UCSD-AML1 (cell line): ENCODE results near the gene PRMT3.
"Not testable (repeated sequence)": the region's sequence is repeated elsewhere in the genome, so short reads cannot be mapped to it uniquely, and the experiment has no call there.

Experiments used
- DNase-seq: peaks from one replicate; lab custom pipeline; 2025; ENCODE audit not compliant: unreplicated experiment; lab: John Stamatoyannopoulos, UW

The PRMT3 gene

DNA sequence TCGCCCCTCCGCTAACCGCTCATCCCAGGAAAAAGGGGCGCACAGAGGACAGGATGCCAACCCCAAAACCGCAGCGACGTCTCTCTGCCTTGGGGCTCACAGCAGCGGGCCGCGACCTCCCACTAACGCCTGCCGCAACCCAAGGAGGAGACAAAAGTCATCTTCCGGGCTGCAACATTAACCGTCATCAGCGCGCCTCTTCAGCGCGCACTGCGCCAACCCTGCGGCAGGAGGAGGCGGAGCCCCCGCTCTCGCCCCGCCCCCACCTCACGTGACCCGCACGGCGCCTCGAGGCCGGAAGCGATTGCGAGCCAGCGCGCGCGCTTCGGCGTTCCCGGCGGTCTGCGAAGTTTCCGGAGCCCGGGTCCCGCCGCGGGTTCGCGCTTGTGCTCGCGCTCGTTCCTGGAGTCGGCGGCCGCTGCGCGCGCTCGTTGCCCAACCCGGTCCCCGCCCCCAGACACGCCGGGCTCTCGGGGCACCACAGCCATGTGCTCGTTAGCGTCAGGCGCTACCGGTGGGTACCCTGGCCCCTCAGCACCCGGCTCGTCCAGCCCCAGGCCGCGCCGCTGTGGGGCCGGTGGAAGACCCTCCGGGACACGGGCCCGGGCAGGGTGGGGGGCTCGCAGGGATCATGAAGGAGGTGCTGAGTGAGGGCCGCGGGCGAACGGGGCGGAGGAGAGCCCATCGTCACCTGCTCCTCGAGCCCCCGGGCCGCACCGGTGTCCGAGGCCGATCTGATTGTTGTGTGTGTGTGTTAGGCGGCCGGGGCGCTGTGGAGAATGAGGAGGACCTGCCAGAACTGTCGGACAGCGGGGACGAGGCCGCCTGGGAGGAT is at the start of gene PRMT3:
Gene PRMT3 (plus strand): TSS at position 456 of the 835 bp plus-strand sequence. CDS start 31 bp downstream, at position 487.
- peak; percentile 98 for DNase-seq

DNA sequence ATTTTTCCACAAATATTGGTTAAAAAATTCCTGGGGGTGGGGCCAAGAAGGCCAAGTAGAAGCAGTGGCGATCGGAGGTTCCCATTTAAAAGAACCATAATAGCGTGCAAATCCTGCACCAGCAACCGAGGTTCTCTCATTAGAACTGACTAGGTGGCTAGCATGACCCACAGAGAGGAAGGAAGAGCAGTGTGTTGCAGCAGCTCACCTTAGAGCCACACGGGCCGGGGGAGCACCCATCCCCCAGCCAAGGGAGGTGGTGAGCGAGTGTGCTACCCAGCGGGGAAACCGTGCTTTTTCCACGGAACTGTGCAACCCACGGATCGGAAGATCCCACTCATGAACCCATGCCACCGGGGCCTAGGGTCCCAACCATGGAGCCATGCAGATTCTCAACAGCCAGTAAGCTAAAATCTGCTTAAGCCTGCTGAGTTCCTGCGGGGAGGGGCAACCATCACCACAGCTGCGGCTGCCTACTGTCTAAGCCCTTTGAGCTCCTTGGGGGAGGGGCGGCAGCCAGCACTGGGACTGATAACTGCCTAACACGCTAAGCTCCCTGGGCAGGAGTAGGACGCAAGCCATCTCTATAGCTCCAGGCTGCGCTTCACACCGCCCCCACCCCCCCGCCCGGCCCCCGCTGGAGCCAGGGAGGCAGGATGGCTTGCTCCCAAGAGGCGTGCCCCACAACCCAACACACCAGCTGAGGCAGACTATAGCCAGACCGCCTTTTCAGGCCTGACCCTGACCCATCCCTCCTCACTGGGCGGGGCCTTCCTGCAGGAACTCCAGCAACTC is 45.0 kb upstream of the PRMT3 start:
- no peak for DNase-seq

DNA sequence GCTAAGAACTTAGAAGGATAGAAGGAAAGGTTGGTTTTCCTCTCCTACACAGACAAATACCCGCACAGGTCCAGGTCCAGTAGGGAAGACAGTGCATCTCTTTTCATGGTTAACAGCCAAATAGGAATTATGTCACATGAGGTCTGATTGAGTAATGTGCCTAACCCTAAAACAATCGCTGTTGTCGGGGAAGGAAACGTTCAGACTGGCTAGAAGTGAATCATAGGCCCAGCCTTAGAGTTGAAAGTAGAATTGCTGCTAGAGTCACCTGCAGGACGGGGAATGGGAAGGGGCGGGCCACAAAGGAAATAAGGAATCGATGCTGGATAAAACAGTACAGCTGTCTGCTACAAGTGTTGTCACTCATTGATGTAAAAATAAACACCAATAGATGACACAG is 36.4 kb upstream of the PRMT3 start:
- no peak for DNase-seq

DNA sequence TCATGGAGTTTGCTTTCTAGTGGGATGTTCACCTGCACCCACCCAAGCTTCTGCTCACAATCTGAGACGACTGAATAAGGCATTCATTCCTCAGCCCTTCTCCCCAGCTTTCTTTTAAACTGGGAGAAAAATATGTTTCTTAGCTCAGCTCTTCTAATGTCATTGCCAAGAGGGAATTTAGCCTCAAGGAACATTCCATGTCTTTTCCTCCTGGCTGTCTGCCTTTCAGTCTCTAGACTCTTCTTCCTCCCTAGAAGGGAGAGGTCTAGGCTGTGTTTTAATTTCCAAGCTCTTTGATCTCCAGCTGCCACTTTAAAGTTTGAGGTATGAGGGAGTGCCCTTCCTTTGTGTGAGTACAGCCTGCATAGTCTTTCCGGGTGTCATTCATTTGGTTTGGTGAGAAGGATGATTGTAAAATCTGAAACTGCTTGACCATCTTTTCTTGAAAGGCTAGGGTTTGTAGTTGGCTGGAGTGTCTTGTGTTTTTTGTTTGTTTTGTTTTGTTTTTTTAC is 35.7 kb upstream of the PRMT3 start:
- DNase-seq = no peak

DNA sequence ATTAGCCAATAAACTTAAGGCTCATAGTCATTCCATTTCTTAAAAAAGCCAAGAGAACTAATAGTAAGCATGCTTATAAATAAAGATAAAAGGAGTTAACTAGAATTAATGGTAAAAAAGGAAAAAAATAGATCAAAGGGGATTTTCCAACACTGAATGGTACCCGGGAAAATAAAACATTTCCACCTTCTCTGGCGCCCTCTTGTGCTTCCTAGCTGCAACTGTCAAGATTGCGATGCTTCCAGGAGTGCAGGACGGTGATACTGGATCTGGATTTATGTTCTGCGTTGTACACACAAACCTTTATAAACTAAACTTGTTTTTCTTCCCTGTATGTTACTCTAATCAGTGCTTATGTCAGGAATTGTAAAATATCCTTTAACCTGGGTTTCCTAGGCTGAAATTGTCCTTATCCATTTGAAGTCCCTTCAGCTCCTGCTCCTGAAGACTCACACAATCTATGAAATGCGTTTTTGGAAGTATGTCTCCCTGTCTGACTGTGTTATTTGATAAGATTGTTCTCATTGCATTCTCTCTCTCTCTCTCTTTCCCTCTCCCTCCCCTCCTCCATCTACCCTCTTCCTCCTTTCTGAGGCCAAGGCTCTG is 33.6 kb upstream of the PRMT3 start:
- DNase-seq = no peak

DNA sequence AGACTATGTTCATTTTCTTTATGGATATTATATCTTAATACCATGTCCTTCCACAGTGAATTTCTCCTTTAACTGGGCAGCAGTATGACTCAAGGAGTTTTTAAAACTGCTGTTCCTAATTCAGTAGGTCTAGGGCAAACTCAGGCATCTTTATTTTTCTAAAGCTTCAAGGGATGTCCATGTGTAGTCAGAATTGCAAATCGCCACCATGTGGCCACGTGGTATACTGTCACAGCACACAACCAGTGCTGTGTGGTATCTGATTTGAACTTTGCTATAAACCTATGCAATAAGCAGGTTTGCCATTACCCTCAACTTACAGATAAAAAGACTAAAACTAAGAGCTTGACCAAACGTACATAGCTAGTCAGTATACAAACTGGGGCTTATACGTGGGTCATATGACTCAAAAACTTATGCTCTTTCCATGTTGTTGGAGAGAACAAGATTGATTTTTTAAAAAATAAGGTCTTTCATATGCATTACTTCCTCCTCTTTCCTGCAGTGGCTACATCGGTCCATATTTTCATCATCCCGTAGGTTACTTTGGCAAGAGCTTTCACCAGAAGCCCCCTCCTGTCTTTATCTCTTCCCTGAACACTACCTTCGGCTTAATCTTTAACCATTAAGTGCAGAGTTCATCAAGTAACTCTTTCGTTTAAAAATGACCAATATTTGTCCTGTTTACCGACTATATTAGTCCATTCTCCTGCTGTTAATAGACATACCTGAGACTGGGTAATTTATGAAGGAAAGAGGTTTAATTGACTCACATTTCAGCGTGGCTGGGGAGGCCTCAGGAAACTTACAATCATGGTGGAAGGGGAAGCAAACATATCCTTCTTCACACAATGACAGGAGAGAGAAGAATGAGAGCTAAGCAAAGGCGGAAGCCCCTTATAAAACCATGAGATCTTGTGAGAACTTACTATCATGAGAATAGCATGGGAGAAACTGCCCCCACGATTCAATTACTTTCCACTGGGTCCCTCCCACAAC is 32.0 kb upstream of the PRMT3 start:
- no peak for DNase-seq

DNA sequence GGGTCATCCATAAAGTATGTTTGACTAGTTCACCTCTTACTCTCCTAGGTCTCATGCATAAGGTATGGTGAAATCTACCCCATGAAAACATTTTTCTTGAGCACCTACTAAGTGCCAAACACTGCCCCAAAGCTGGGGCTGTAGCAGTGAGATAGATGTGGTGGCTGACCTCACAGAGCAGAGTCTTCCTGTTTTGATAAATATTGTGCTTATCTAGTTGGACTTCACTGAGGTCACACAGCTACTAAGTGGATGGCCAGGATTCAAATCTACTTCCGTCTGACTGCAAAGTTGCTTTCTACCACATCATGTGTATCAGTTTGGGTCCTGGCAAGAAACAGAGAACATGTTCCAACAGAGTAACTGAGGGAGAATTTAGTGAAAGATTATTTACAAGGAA is 30.4 kb upstream of the PRMT3 start:
- DNase-seq = no peak

DNA sequence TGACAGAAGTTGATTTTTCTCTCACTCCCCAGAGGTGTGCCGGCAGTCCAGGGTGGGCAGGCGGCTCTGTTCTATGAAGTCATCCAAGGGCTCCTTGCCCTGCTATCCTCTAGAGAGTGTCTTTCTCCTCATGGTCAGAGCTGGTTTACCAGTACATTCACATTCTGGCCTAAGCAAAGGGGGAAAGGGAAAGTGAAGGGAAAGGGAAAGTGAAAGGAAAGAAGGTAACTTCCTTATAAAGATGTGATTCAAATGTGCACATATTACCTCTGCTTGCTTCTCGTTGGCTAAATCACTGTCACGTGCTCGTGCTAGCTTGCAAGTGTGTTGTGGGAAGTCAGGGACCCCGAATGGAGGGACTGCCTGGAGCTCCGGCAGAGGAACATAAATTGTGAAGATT is 26.9 kb upstream of the PRMT3 start:
- no peak for DNase-seq

DNA sequence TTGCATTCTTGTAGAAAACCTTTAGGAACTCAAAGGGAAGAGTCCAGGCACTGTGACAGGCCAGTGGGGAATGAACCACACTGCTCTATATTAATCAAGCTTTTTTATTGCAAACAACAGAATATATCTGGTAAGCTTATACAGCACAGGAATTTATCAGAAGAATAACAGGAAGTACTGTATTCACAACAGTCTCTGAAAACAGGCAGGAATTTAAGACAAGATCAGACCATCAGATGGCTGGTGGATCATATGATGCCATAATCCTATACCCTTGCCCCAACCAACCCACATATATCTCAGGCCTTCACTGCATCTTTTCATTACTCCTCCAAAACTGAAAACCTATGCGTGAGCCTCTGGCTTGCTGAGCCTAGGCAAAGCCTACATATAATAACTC is 25.0 kb upstream of the PRMT3 start:
- DNase-seq = no peak

DNA sequence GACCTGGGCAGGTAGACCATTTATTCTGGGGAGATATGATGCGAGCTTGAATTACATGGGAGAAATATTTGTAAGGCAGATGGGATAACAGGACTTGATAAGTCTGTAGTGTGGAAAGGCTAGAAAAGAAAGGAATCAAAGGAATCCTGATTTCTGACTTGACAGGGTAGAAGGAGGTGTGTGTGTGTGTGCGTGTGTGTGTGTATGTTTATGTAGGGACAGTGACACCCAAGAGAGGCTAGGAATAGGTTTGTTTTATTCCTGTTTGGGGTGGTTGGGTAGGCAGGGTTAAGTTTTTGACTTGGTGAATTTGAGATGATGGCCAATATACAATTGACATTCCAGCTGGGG is 24.4 kb upstream of the PRMT3 start:
- no peak for DNase-seq

DNA sequence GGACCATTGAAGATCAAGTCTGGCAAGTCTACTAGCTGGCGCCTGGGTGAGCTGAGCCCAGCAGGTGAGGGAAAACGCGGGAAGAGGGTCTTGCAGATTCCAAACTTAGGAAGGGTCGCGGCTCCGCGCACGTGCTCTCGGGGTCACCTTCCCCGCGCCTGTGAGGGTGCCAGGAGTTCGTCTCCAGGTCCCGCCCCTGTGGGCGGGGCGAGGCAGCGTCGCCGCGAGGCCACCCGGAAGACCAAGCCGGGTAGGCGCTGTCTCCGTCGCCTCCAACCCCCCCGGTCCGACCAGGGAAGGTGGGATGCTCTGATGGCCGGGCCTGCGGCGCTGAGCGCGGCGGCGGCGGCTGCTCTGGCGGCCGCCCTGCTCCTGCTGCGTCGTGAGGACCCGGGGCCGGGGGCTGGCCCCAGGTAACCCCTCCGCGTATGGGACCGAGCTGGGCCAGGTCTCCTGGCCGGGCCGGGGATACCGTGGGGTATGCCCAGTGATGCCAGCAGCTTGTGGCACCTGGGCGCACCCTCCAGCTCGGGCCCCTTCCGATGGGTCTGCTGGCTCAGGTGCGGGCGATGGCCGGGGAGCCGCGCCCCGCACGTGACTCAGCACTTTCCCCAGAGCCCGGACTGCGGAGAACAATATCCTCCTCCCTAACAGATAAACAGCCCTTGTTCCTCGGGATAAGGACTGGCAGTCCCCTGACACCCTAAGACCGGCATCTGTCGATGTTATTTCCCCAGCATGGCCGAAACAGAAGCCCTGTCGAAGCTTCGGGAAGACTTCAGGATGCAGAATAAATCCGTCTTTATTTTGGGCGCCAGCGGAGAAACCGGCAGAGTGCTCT is 23.8 kb upstream of the PRMT3 start, which contains the start of gene HTATIP2:
Gene HTATIP2 (plus strand): TSS at position 215 of the 841 bp plus-strand sequence. CDS start 524 bp downstream, at position 739.
- DNase-seq = no peak

DNA sequence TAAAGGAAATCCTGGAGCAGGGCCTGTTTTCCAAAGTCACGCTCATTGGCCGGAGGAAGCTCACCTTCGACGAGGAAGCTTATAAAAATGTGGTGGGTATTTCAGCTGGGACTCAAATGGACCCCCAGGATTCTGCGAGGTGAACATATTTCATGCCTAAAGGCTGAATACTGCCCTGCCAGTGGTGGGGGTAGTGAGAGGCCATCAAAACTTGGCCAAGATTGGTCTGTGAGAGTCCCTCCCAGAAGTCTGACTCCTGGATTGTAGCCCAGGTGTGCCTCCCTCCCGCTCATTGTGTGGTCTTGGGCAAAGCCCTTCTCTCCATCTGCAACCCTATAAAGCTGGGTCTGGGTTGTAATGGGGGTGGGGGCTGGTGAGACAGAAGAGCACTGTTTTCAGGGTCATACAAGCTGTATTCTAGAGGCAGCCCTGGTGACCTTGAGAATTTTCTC is 23.1 kb upstream of the PRMT3 start:
- DNase-seq = no peak

DNA sequence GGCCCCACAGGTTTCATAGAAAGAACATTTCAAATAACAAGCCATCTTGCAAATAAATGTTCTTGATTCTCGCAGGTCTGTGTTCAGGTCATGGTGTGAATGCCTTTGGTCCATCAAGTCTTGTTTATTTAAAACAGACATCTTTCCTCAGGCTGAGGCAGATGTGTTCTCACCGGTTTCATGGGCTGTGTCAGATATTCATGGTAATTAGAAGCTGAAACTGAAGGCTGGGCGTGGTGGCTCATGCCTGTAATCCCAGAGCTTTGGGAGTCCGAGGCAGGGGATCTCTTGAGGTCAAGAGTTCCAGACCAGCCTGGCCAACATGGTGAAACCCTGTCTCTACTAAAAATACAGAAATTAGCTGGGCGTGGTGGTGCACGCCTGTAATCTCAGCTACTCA is 22.1 kb upstream of the PRMT3 start:
- DNase-seq = not testable (repeated sequence)

DNA sequence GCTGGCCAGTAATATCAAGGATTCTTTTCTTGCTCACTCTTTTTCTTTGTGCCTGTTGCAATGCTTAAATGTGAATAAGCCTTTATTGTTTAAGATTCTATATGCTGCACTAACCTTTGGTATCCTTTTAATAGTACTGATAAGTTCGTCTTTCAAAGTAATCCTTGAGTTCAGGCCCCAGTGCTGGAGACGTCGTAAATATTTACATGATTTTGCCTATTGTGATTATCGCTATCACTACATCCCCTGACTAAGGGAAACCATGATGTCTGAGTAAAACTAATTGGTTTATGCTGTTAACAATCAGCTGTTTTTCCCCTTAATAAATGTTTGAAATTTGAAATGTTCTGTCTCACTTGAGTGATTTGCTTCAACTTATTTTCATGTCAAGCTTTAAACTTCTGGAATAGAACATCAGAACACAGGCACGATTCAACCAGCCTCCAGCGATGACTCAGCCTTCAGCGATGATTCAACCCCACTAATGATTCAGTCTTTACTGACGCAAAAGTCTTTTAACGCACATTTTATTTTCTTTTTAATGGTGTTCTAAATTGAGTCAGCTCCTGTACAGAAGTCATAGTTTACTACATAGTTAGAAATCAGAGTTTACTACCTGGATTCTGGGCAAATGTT is 20.1 kb upstream of the PRMT3 start:
- no peak for DNase-seq

DNA sequence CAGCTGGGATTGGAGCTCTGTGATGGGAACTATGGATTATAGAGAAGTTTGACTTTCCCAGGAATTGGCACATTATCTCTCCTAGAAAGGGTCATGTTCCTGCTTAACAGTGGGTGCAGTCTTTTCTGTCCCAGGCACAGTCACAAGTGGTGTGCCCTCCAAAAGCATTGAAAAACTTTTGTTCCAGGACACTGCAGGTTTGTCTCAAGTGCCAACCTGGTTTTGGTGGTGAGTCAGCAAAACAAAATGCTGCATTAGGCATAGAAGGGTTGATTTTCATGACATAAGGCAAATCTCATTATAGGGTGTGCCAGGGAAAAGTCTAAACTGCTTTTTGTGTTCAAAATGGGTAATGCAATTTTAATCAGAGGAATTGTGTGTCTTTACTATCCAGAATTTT is 19.1 kb upstream of the PRMT3 start:
- no peak for DNase-seq

DNA sequence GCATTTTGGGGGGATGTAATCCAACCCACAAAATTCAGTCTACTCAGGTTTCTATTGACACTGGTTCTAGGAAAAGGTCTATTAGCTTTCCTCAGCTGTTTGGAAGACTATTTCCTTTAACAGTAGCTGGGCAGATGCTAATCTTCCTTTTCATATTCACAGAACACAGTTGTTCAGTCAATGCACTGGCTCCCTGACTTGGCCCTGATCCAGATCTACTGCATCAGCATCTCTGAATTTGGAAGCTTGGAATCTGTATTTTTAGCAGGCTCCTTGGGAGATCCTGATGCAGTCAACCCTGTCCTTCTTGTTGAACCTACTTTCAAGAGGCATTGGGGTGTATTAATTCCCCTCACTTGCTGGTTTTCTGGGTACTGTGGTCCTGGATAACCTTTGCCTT is 17.7 kb upstream of the PRMT3 start:
- DNase-seq = no peak

DNA sequence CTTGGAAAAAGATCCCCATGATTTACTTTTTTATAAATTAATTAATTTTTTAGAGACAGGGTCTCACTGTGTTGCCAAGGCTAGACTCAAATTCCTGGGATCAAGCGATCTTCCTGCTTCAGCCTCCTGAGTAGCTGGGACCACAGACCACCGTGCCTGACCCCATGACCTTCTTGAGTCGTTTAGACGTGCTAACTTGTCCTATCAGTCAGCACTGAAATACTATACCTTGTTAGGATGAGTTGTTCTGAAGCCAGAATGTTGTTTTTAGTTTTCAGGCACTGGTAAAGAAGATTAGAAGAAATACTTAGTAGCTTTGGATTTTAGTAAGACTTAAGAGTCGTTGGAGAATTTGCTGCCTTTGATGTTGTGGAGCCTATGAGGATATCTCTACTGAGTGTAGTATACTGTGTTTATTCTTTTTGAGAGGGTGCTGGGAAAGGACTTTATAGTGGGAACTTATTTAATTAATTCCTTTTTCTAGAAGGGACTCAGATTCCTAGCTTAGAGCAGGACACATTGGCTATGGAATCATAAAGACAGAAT is 15.4 kb upstream of the PRMT3 start:
- no peak for DNase-seq

DNA sequence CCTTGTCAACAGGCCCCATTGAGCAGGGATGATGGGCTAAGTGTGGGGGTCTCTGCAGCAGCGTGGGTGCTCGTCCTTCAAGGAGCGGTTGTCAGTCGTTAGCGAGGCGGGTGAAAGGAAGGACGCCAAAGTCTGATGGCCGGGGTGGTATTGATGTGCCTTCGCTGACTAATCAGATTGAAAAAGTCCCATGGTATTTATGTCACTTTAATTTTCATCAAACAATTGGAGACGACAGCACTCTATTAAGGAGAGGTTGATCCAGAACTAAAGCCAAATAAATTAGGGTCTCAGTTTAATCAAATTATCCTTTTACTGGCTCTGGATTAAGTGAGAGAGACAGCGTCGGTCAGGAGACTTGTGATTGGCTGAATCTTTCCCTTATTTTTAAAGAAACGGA is 14.4 kb upstream of the PRMT3 start:
- DNase-seq = no peak
